Caki2 (cell line): Measurements from ENCODE around the gene TBC1D14. TPM values are rescaled to one million over a fixed set of nuclear protein-coding genes. Genes with fewer than 3 reads are reported as not detected.
"Not testable (repeated sequence)": the region's sequence is repeated elsewhere in the genome, so short reads cannot be mapped to it uniquely, and the experiment has no call there.

Experiments used
- DNase-seq: peaks from one replicate; pipeline ENCODE4 v3.0.0-alpha.2; 2015; ENCODE audit warnings: low read depth
- in situ Hi-C: cut with HindIII; loops from 2 replicates; pipeline ENCODE4 v1.10.0; 2016; ENCODE audit warnings: low sequenced_read_pairs, low pct_unique_long_range_greater_than_20kb, mixed read lengths
- total RNA-seq: library from RNA; depleted of rRNA; stranded (reverse); fragments of >200 nt; shearing (Covaris generic); gene quantifications from 2 replicates; pipeline ENCODE4 v1.2.3, GENCODE V29; 2014; ENCODE audit warnings: low replicate concordance

Gene TBC1D14
- total RNA-seq, 1 experiment from 2014 or later: 78.4 TPM

- no peak for DNase-seq
- in situ Hi-C loops: no loop called here
Observed at GRCh38 chr4:6959261-6959660, 49.6 kb downstream of the TBC1D14 start.

GRCh38 chr4:6960154-6960553, 50.5 kb downstream of the TBC1D14 start:
- in situ Hi-C loops: no loop called here
- no peak for DNase-seq

GRCh38 chr4:6960628-6961412, 51.2 kb downstream of the TBC1D14 start:
- in situ Hi-C loops: no loop called here
- DNase-seq: no peak

GRCh38 chr4:6961496-6962210, 52.0 kb downstream of the TBC1D14 start:
- DNase-seq: no peak
- in situ Hi-C loops: no loop called here

GRCh38 chr4:6962211-6963041, 52.8 kb downstream of the TBC1D14 start:
- in situ Hi-C loops: no loop called here
- DNase-seq: no peak

- in situ Hi-C loops: no loop called here
- DNase-seq: no peak
Observed at GRCh38 chr4:6963139-6963611, 53.5 kb downstream of the TBC1D14 start.

- no peak for DNase-seq
- in situ Hi-C loops: no loop called here
Observed at GRCh38 chr4:6964858-6965257, 55.2 kb downstream of the TBC1D14 start.

GRCh38 chr4:6965329-6965728, 55.7 kb downstream of the TBC1D14 start:
- in situ Hi-C loops: no loop called here
- DNase-seq: no peak

GRCh38 chr4:6967846-6968340, 58.3 kb downstream of the TBC1D14 start:
- in situ Hi-C loops: no loop called here
- no peak for DNase-seq

- no peak for DNase-seq
- in situ Hi-C loops: no loop called here
Observed at GRCh38 chr4:6968496-6968895, 58.9 kb downstream of the TBC1D14 start.

GRCh38 chr4:6969826-6970800, 60.5 kb downstream of the TBC1D14 start:
- in situ Hi-C loops: no loop called here
- DNase-seq: no peak

GRCh38 chr4:6971536-6972374, 62.1 kb downstream of the TBC1D14 start:
- DNase-seq: no peak
- in situ Hi-C loops: no loop called here

GRCh38 chr4:6972375-6972650, 62.7 kb downstream of the TBC1D14 start:
- in situ Hi-C loops: no loop called here
- no peak for DNase-seq

- in situ Hi-C loops: no loop called here
- no peak for DNase-seq
Observed at GRCh38 chr4:6972911-6973310, 63.3 kb downstream of the TBC1D14 start.

GRCh38 chr4:6974138-6974848, 64.7 kb downstream of the TBC1D14 start:
- in situ Hi-C loops: no loop called here
- peak; percentile 40 for DNase-seq

GRCh38 chr4:6977846-6978245, 68.2 kb downstream of the TBC1D14 start:
- DNase-seq, in situ Hi-C loops: not testable (repeated sequence)
